Panc1 (cell line): ENCODE measurements around the gene PHRF1. TPM values are rescaled to one million over a fixed set of nuclear protein-coding genes. Genes with fewer than 3 reads are reported as not detected.
A peak's percentile ranks its signal among the peaks of the same experiment; 100 is the strongest.

Experiments used
- ATAC-seq: fragments of 200-7000 bp; cut with Tn5 transposase; 2 replicates; pipeline ENCODE4 v1.9.1; 2020; ENCODE audit warnings: mild to moderate bottlenecking, moderate library complexity
- BruUV-seq: library from RNA; stranded (reverse); fragments of 400-500 nt; replicated peaks from 2 replicates; lab custom pipeline; 2021; lab: Mats Ljungman, UMichigan
- CTCF ChIA-PET: fragments of 300-600 bp; sonication (Branson Sonifier 250); formaldehyde crosslinking; loops from one replicate; lab custom pipeline; 2022; ENCODE audit warnings: antibody characterized with exemption; lab: Charles Lee
- POLR2A ChIA-PET: fragments of 300-600 bp; sonication (Branson Sonifier 250); formaldehyde crosslinking; loops from one replicate; lab custom pipeline; 2022; ENCODE audit warnings: antibody characterized with exemption; lab: Charles Lee
- DNase-seq: peaks from one replicate; pipeline ENCODE4 v3.0.0-alpha.2; 2010; ENCODE audit warnings: low read depth, low spot score
- H3K27ac ChIP-seq: 2 replicates; pipeline ENCODE4 v1.5.1; 2011; ENCODE audit warnings: mild to moderate bottlenecking, low read length, inconsistent platforms
- H3K27me3 ChIP-seq: fragments of 200-500 bp; sonication (Bioruptor generic); 2 replicates; pipeline ENCODE4 v1.6.0; 2014; ENCODE audit warnings: low read length, inconsistent platforms; ENCODE audit not compliant: control insufficient read depth, insufficient read depth
- H3K36me3 ChIP-seq: fragments of 200-500 bp; sonication (Bioruptor generic); 2 replicates; pipeline ENCODE4 v1.5.1; 2014; ENCODE audit warnings: inconsistent platforms, mild to moderate bottlenecking, low read length, moderate library complexity; ENCODE audit not compliant: control insufficient read depth, insufficient read depth
- H3K4me1 ChIP-seq: 2 replicates; pipeline ENCODE4 v1.5.1; 2011; ENCODE audit warnings: inconsistent platforms, mild to moderate bottlenecking, low read length, moderate library complexity; ENCODE audit not compliant: control insufficient read depth, insufficient read depth
- H3K4me3 ChIP-seq, 2 experiments: 2 replicates each; pipeline ENCODE4 v1.5.1; 2011 to 2012; ENCODE audit warnings: low read depth in 2 of 2, low read length in 2 of 2, mild to moderate bottlenecking in 2 of 2, inconsistent platforms in 1 of 2, moderate library complexity in 1 of 2
- H3K9me3 ChIP-seq: fragments of 200-500 bp; sonication (Bioruptor generic); 2 replicates; pipeline ENCODE4 v1.5.1; 2014; ENCODE audit warnings: low read depth, mild to moderate bottlenecking, inconsistent platforms, low read length, moderate library complexity; ENCODE audit not compliant: control insufficient read depth, insufficient read depth
- CTCF ChIP-seq: fragments of 450-650 bp; IDR thresholded peaks from 2 replicates; pipeline ENCODE4 v1.5.1; 2017; ENCODE audit warnings: mild to moderate bottlenecking
- POLR2AphosphoS5 ChIP-seq: IDR thresholded peaks from 2 replicates; pipeline ENCODE4 v1.6.1; 2012; ENCODE audit warnings: mild to moderate bottlenecking, low read depth, low read length, moderate library complexity
- REST ChIP-seq, 2 experiments: IDR thresholded peaks; 2 replicates each; pipeline ENCODE4 v1.6.1; 2011 to 2012; ENCODE audit warnings: low read depth in 2 of 2, control low read depth in 1 of 2, low read length in 1 of 2, mild to moderate bottlenecking in 1 of 2, moderate library complexity in 1 of 2; ENCODE audit not compliant: insufficient read depth in 1 of 2
- SIN3A ChIP-seq: IDR thresholded peaks from 2 replicates; pipeline ENCODE4 v1.6.1; 2012; ENCODE audit warnings: low read depth, mild to moderate bottlenecking, low read length, moderate library complexity, borderline replicate concordance; ENCODE audit not compliant: insufficient read depth
- TCF7L2 ChIP-seq: IDR thresholded peaks from 2 replicates; pipeline ENCODE4 v1.6.1; 2011; ENCODE audit warnings: mild to moderate bottlenecking, low read depth, low read length, inconsistent platforms
- in situ Hi-C: cut with HindIII; loops from 2 replicates; pipeline ENCODE4 v1.10.0; 2016; ENCODE audit warnings: low sequenced_read_pairs, low pct_unique_long_range_greater_than_20kb
- intact Hi-C: fragments of 100-400 bp; cut with micrococcal nuclease; formaldehyde crosslinking; loops from one replicate; pipeline ENCODE4 v1.10.0; 2022; ENCODE audit not compliant: unreplicated experiment
- total RNA-seq: library from RNA; stranded (reverse); gene quantifications from one replicate; pipeline ENCODE4 v1.2.1, GENCODE V29; 2021; ENCODE audit not compliant: unreplicated experiment

PHRF1 gene
- total RNA-seq, 1 experiment from 2014 or later, result 90.6 TPM

- ATAC-seq (peak; percentile 62), DNase-seq (no peak)
- ChIA-PET POLR2A (no interaction called here), CTCF (no interaction called here)
- TF ChIP-seq CTCF, result no peak
- TF ChIP-seq REST (IDR thresholded peaks at IDR 0.05; ENCODE audit: insufficient read depth in 1 of 2, low read depth in 2 of 2, low read length in 1 of 2), result no peak
- no peak for TF ChIP-seq SIN3A
- no peak for TF ChIP-seq TCF7L2
- TF ChIP-seq POLR2AphosphoS5, result no peak
- intact Hi-C loops, result no loop called here
- H3K27me3 ChIP-seq, result no peaks in the 10 kb centered on the region
- H3K4me1 ChIP-seq, result no peaks in the 10 kb centered on the region
- in situ Hi-C loops, result no loop called here
- no TSS peak for BruUV-seq
- peaks cover 8% of the 10 kb centered on the region; the same call in 1 of the 2 replicates for H3K36me3 ChIP-seq
- H3K4me3 ChIP-seq, result no peak overlapping the region
- H3K27ac ChIP-seq, result no peak overlapping the region
- H3K9me3 ChIP-seq, result no peaks in the 10 kb centered on the region
Observed at GRCh38 chr11:597166-597725, 21.0 kb downstream of the PHRF1 start.

- DNase-seq, result no peak
- intact Hi-C loops (no loop called here), in situ Hi-C loops (no loop called here)
- Histone ChIP-seq H3K4me3 (no peak overlapping the region), H3K36me3 (peaks cover 8% of the 10 kb centered on the region; the same call in 1 of the 2 replicates), H3K4me1 (no peaks in the 10 kb centered on the region), H3K27ac (no peak overlapping the region), H3K27me3 (no peaks in the 10 kb centered on the region), H3K9me3 (no peaks in the 10 kb centered on the region)
- ChIA-PET CTCF (no interaction called here), POLR2A (no interaction called here)
- TF ChIP-seq POLR2AphosphoS5 (no peak), CTCF (no peak), SIN3A (no peak), REST (IDR thresholded peaks at IDR 0.05; ENCODE audit: insufficient read depth in 1 of 2, low read depth in 2 of 2, low read length in 1 of 2) (no peak), TCF7L2 (no peak)
- ATAC-seq, result no peak
- no TSS peak for BruUV-seq
Observed at GRCh38 chr11:598005-598680, 21.9 kb downstream of the PHRF1 start.
